Prostate gland (tissue), 2 donors: ENCODE data around the gene THEM4. TPM values are rescaled to one million over a fixed set of nuclear protein-coding genes. Genes with fewer than 3 reads are reported as not detected.

Experiments
- DNase-seq: peaks from one replicate; pipeline ENCODE4 v3.0.0-alpha.2; 2019; ENCODE audit warnings: low spot score
- H3K27ac ChIP-seq, 2 donors: fragments of 200-600 bp; sonication (generic); 2 replicates each; pipeline ENCODE4 v1.5.1; 2017 to 2019
- H3K27me3 ChIP-seq: fragments of 200-600 bp; sonication (generic); replicated peaks from 2 replicates; pipeline ENCODE4 v1.5.1; 2019; ENCODE audit not compliant: insufficient read depth
- H3K36me3 ChIP-seq, 2 donors: fragments of 200-600 bp; sonication (generic); 1 replicate in 1 of 2; 2 replicates in 1 of 2; pipeline versions ENCODE4 v1.5.1 to v1.8.1; 2017 to 2019
- H3K4me1 ChIP-seq: fragments of 200-600 bp; sonication (generic); replicated peaks from 2 replicates; pipeline ENCODE4 v1.5.1; 2019
- H3K4me3 ChIP-seq, 2 donors: fragments of 200-600 bp; sonication (generic); 2 replicates each; pipeline ENCODE4 v1.5.1; 2017 to 2019
- H3K9me3 ChIP-seq: fragments of 200-600 bp; sonication (generic); 2 replicates; pipeline ENCODE4 v1.5.1; 2017
- POLR2A ChIP-seq: fragments of 450-650 bp; IDR thresholded peaks from one replicate; pipeline ENCODE4 v1.6.1; 2016; ENCODE audit warnings: antibody characterized with exemption, mild to moderate bottlenecking
- POLR2AphosphoS5 ChIP-seq: sonication (generic); formaldehyde crosslinking; IDR thresholded peaks from one replicate; pipeline ENCODE4 v1.6.1; 2017; ENCODE audit warnings: antibody characterized with exemption
- whole genome bisulfite sequencing: methylation state at CpG from one replicate; pipeline ENCODE4 v1.1.5; 2018; 5-methylcytosine and 5-hydroxymethylcytosine counted together
- intact Hi-C: fragments of 100-400 bp; cut with DNase I; formaldehyde crosslinking; loops from one replicate; pipeline ENCODE4 v1.14.2; 2022
- total RNA-seq, 2 donors: library from RNA; depleted of rRNA; stranded (reverse); fragments of >200 nt; gene quantifications; one replicate each; pipeline ENCODE4 v1.1.0, GENCODE V29; 2016
- TF ChIP-seq, protein P1 (sequence below), 4 experiments: fragments of 200-600 bp in 2 of 4; fragments of 450-650 bp in 2 of 4; sonication (generic) in 2 of 4; IDR thresholded peaks; 1 replicate in 3 of 4; 2 replicates in 1 of 4; pipeline ENCODE4 v1.5.1; 2016 to 2019; ENCODE audit warnings: antibody characterized with exemption in 4 of 4, mild to moderate bottlenecking in 2 of 4, moderate library complexity in 2 of 4

The THEM4 gene
- total RNA-seq, 2 donors from 2014 or later: 21.2 to 30.3 TPM

DNA sequence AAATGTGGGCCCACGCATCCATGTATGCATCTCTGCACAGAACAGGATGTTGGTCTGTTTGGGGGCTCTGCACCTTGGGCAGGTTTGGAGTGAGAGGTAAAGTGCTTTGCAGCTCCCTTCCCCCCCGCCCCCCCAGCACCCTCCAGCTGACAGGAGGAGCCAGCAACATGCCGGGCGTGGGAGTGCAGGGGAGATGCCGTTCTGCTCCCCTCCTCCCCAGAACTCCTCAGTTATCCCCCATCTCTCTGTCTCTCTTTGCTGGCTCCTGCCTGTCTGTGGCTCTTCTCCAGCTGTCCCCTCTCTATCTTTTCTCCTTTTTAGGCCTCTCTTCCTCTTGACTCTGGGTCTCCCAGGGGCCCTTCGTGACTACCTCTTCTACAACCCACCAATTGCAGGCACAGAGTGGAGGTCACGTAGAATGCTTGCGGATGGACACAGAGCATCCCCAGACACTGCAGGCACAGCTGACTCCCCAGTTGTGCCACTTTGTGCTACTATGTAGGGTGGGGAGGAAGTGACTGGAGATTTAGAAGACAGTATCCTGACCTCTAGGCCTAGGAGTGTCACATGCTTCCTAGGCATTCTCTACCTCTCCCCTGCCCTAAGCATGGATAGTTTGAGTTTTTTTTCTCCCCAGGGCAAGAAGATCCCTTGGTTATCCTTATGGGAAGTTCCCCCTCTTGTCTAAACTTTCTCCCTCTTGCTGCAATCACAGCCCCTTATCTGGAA lies 76.0 kb downstream of the THEM4 start:
- DNase-seq: no peak
- Histone ChIP-seq H3K4me1 (peaks cover 29% of the 10 kb centered on the region), H3K27ac (peak overlapping the region; percentile 63 to 89), H3K9me3 (no peaks in the 10 kb centered on the region), H3K36me3 (no peaks in the 10 kb centered on the region), H3K27me3 (no peaks in the 10 kb centered on the region), H3K4me3 (no peak overlapping the region)
- 63% methylated on average over 8 of the region's 8 CpGs for WGBS
- intact Hi-C loops: no loop called here
- TF ChIP-seq POLR2AphosphoS5 (no peak), POLR2A (no peak)
- TF ChIP-seq, protein P1, sequence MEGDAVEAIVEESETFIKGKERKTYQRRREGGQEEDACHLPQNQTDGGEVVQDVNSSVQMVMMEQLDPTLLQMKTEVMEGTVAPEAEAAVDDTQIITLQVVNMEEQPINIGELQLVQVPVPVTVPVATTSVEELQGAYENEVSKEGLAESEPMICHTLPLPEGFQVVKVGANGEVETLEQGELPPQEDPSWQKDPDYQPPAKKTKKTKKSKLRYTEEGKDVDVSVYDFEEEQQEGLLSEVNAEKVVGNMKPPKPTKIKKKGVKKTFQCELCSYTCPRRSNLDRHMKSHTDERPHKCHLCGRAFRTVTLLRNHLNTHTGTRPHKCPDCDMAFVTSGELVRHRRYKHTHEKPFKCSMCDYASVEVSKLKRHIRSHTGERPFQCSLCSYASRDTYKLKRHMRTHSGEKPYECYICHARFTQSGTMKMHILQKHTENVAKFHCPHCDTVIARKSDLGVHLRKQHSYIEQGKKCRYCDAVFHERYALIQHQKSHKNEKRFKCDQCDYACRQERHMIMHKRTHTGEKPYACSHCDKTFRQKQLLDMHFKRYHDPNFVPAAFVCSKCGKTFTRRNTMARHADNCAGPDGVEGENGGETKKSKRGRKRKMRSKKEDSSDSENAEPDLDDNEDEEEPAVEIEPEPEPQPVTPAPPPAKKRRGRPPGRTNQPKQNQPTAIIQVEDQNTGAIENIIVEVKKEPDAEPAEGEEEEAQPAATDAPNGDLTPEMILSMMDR (IDR thresholded peaks at IDR 0.05): no peak

DNA sequence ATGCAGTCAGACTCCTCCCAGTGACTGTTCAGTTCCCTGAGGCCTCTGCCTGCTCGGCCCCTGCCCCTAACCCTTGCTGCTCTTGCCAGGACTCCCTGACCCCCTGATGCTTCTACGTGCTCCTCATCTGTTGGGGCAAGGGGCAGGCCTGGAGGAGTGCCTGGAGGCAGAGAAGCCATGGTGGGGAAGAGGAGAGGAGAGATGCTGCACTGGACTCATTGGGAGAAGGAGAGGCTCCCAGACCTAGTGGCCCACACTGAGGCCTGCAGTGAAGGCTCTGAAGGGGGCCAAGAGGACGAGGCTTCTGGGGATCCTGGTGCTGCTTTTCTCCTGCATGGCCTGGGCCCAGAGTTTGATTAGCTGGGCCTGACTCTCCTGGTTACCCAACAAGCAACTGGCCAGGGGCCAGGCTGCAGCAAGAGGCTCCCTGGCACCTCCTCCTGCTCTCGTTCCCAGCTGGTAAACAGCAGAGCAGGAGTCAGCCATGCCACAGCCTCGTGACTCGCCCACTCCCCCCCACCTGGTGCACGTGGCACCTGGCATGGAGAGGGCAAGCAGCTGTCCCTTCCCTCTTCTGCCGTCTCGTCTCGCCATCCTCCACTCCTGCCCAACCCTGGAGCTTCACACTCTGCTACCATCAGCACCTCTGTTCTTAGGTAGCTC lies 76.9 kb downstream of the THEM4 start:
- 32% methylated on average over 10 of the region's 10 CpGs for WGBS
- Histone ChIP-seq H3K9me3 (no peaks in the 10 kb centered on the region), H3K27ac (peak overlapping the region; percentile 89 to 90), H3K27me3 (no peaks in the 10 kb centered on the region), H3K4me1 (peaks cover 27% of the 10 kb centered on the region), H3K36me3 (no peaks in the 10 kb centered on the region), H3K4me3 (peak overlapping the region in 1 of 2 donors; percentile 3)
- intact Hi-C loops: no loop called here
- no peak for TF ChIP-seq POLR2A
- TF ChIP-seq POLR2AphosphoS5: peak; percentile 98
- peak; percentile 98 for DNase-seq

DNA sequence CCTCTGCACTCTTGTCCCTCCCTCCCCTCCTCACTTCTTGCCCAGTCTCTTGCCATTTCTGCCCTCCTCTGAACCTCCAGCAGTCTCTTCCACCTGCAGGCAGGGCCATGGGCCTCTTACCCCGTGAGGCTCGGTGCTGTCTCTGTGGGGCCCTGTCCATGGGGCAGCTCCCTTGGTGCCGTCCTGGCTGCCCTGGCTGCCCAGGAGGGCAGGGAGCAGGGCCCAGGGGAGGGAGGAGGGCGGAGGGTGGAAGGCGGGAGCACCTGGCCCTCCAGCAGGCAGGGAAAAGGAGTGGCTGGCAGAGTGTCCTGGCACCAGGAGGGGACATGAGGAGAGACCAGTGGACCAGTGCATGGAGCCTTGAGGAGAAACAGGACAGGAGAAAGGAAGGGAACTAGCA lies 77.7 kb downstream of the THEM4 start, which contains the start of gene RORC:
RORC (minus strand) TSS at position 198 of the 400 bp plus-strand sequence; CDS start at position 160, 38 bp downstream.
- 41% methylated on average over 5 of the region's 5 CpGs for WGBS
- Histone ChIP-seq H3K9me3 (no peaks in the 10 kb centered on the region), H3K27me3 (no peaks in the 10 kb centered on the region), H3K4me1 (peaks cover 23% of the 10 kb centered on the region), H3K36me3 (no peaks in the 10 kb centered on the region), H3K27ac (peak within 1 kb of the TSS; percentile 89 to 90), H3K4me3 (peak within 1 kb of the TSS; percentile 41 to 47)
- TF ChIP-seq, protein P1 (IDR thresholded peaks at IDR 0.05): no peak
- TF ChIP-seq POLR2AphosphoS5 (peak; percentile 66), POLR2A (peak; percentile 72)
- intact Hi-C loops: no loop called here
- peak; percentile 83 for DNase-seq

DNA sequence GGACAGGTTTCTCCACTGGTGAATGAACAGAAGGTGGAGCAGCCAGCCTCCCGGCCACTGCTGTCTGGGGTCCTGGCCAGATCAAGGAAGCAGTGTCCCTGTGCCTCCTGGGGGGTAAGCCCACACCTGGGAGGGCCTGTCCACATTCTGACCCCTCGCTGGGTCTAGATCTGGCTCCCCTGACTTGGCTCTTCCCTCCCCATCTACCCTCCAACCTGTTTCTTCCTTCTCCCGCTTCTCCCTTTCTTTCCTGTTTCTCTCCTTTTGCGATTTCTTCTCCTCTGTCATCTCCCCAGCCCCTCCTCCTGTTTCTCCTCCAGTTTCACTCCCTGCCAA lies 78.1 kb downstream of the THEM4 start:
- 22% methylated on average over 4 of the region's 4 CpGs for WGBS
- H3K4me1 ChIP-seq: peaks cover 21% of the 10 kb centered on the region
- H3K9me3 ChIP-seq: no peaks in the 10 kb centered on the region
- H3K36me3 ChIP-seq: no peaks in the 10 kb centered on the region
- no peak for DNase-seq
- H3K4me3 ChIP-seq: peak overlapping the region; percentile 41 to 47
- TF ChIP-seq, protein P1 (IDR thresholded peaks at IDR 0.05): no peak
- no peak for TF ChIP-seq POLR2A
- TF ChIP-seq POLR2AphosphoS5: no peak
- H3K27ac ChIP-seq: peak overlapping the region; percentile 89 to 90
- no peaks in the 10 kb centered on the region for H3K27me3 ChIP-seq
- intact Hi-C loops: no loop called here

DNA sequence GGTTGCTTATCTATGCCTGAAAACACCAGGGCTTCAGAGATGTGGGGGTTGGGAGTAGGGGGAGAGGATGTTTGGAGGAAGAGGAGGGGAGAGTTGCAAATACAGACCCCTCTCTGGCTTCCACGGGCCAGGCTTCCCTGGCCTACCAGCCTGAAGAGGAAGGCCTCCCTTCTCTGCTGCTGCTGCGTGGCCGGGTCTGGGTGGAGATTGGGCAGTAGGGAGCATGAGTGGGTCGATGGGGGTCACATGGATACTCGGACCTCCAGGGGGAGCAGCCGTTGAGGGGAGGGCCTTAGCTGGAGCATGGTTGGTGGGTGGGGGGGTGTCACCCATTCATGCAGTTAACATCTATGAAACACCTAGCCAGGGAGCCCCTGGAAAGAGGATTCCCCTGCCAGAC lies 79.3 kb downstream of the THEM4 start:
- intact Hi-C loops: no loop called here
- Histone ChIP-seq H3K4me3 (no peak overlapping the region), H3K36me3 (no peaks in the 10 kb centered on the region), H3K27ac (peak overlapping the region; percentile 89 to 90), H3K27me3 (no peaks in the 10 kb centered on the region), H3K9me3 (no peaks in the 10 kb centered on the region), H3K4me1 (peaks cover 17% of the 10 kb centered on the region)
- no peak for DNase-seq
- WGBS: 48% methylated on average over 6 of the region's 6 CpGs
- TF ChIP-seq POLR2A: no peak
- TF ChIP-seq, protein P1 (IDR thresholded peaks at IDR 0.05): no peak
- no peak for TF ChIP-seq POLR2AphosphoS5
